ENCODE results near the gene PRCP.
"Not testable (repeated sequence)": the region's sequence is repeated elsewhere in the genome, so short reads cannot be mapped to it uniquely, and the experiment has no call there.

Gene PRCP

GRCh38 chr11:82900277-82901164 is at the start of gene PRCP:
Gene PRCP, minus strand, starts transcription at chr11:82900430. Its CDS starts 28 bp downstream, at chr11:82900402.
- DNase-seq (ENCODE audit: low spot score): peak; percentile 88
- TF ChIP-seq CTCF (IDR thresholded peaks at IDR 0.05; ENCODE audit: extremely low read depth, missing control alignments): no peak

GRCh38 chr11:82949352-82949751 is 49.1 kb upstream of the PRCP start:
- no peak for DNase-seq (ENCODE audit: low spot score)
- no peak for TF ChIP-seq CTCF (IDR thresholded peaks at IDR 0.05; ENCODE audit: extremely low read depth, missing control alignments)

GRCh38 chr11:82945682-82946081 is 45.5 kb upstream of the PRCP start:
- no peak for DNase-seq (ENCODE audit: low spot score)
- TF ChIP-seq CTCF (IDR thresholded peaks at IDR 0.05; ENCODE audit: extremely low read depth, missing control alignments): no peak

GRCh38 chr11:82945041-82945440 is 44.8 kb upstream of the PRCP start:
- not testable (repeated sequence) for DNase-seq (ENCODE audit: low spot score)

GRCh38 chr11:82944198-82944597 is 44.0 kb upstream of the PRCP start:
- no peak for TF ChIP-seq CTCF (IDR thresholded peaks at IDR 0.05; ENCODE audit: extremely low read depth, missing control alignments)
- no peak for DNase-seq (ENCODE audit: low spot score)

- DNase-seq (ENCODE audit: low spot score): not testable (repeated sequence)
Measured at GRCh38 chr11:82943430-82943829, 43.2 kb upstream of the PRCP start.

GRCh38 chr11:82942376-82942775 is 42.1 kb upstream of the PRCP start:
- TF ChIP-seq CTCF (IDR thresholded peaks at IDR 0.05; ENCODE audit: extremely low read depth, missing control alignments): no peak
- DNase-seq (ENCODE audit: low spot score): no peak

GRCh38 chr11:82939456-82939855 is 39.2 kb upstream of the PRCP start:
- no peak for DNase-seq (ENCODE audit: low spot score)

More at GRCh38 chr11:82939456-82939855, 39.2 kb upstream of the PRCP start:
- TF ChIP-seq CTCF (IDR thresholded peaks at IDR 0.05; ENCODE audit: extremely low read depth, missing control alignments): no peak

All from GM20000 (cell line).